Lung microvascular endothelial cell (primary cell): ENCODE measurements around the gene PLCXD3. TPM values are rescaled to one million over a fixed set of nuclear protein-coding genes. Genes with fewer than 3 reads are reported as not detected.

Source experiments
- DNase-seq, 2 donors: peaks; one replicate each; pipeline versions ENCODE4 v3.0.0 to v3.0.0-alpha.2; 2010; ENCODE audit warnings: low read depth in 2 of 2
- total RNA-seq: library from RNA; depleted of rRNA; stranded (reverse); fragments of >200 nt; gene quantifications from 2 replicates; pipeline ENCODE4 v1.2.1, GENCODE V29; 2014

Gene PLCXD3
- total RNA-seq, 1 donor from 2014 or later: 0.20 TPM

- DNase-seq: no peak
Observed at GRCh38 chr5:41289970-41290464, 220.4 kb downstream of the PLCXD3 start.

- no peak for DNase-seq
Observed at GRCh38 chr5:41286696-41287095, 223.7 kb downstream of the PLCXD3 start.

- DNase-seq: no peak
Observed at GRCh38 chr5:41286165-41286564, 224.2 kb downstream of the PLCXD3 start.

- no peak for DNase-seq
Observed at GRCh38 chr5:41284938-41285337, 225.5 kb downstream of the PLCXD3 start.

- DNase-seq: no peak
Observed at GRCh38 chr5:41281215-41281810, 229.1 kb downstream of the PLCXD3 start.

GRCh38 chr5:41279040-41279439, 231.4 kb downstream of the PLCXD3 start:
- peak in 1 of 2 donors; percentile 62 for DNase-seq

- no peak for DNase-seq
Observed at GRCh38 chr5:41277476-41278245, 232.7 kb downstream of the PLCXD3 start.

- DNase-seq: no peak
Observed at GRCh38 chr5:41275813-41276512, 234.4 kb downstream of the PLCXD3 start.

- peak; percentile 66 to 71 for DNase-seq
Observed at GRCh38 chr5:41270423-41271251, 239.8 kb downstream of the PLCXD3 start.

- no peak for DNase-seq
Observed at GRCh38 chr5:41268894-41269293, 241.5 kb downstream of the PLCXD3 start.

GRCh38 chr5:41266377-41266776, 244.0 kb downstream of the PLCXD3 start:
- no peak for DNase-seq

- peak; percentile 2 to 70 for DNase-seq
Observed at GRCh38 chr5:41264019-41264418, 246.4 kb downstream of the PLCXD3 start.

- DNase-seq: no peak
Observed at GRCh38 chr5:41263335-41263734, 247.1 kb downstream of the PLCXD3 start.
